Measurements from ENCODE around the gene IGSF11.

- TF ChIP-seq POLR2A (IDR thresholded peaks at IDR 0.05) (no peak), EP300 (IDR thresholded peaks at IDR 0.05) (no peak), CTCF (IDR thresholded peaks at IDR 0.05) (no peak)
These were observed 124.3 kb downstream of the IGSF11 start for GRCh38 chr3:118910332-118910731.
